HG02943 (cell line): ENCODE data around the gene HAAO.

Experiments used
- ATAC-seq: cut with Tn5 transposase; IDR thresholded peaks from one replicate; pipeline ENCODE4 v1.9.1; 2021; ENCODE audit warnings: mild to moderate bottlenecking, low read depth, moderate library complexity; ENCODE audit not compliant: unreplicated experiment

HAAO gene

GRCh38 chr2:42770288-42771131 lies 21.9 kb downstream of the HAAO start:
- no peak for ATAC-seq

- ATAC-seq: no peak
These were observed 22.6 kb downstream of the HAAO start for GRCh38 chr2:42769583-42770287.

- ATAC-seq: no peak
These were observed 23.6 kb downstream of the HAAO start for GRCh38 chr2:42768706-42769256.

GRCh38 chr2:42767899-42768705 lies 24.3 kb downstream of the HAAO start:
- ATAC-seq: no peak

- ATAC-seq: no peak
These were observed 25.1 kb downstream of the HAAO start for GRCh38 chr2:42767080-42767898.

- no peak for ATAC-seq
These were observed 26.7 kb downstream of the HAAO start for GRCh38 chr2:42765686-42766085.

- ATAC-seq: no peak
These were observed 27.5 kb downstream of the HAAO start for GRCh38 chr2:42764901-42765300.

- ATAC-seq: no peak
These were observed 28.3 kb downstream of the HAAO start, which contains the start of gene OXER1 for GRCh38 chr2:42764096-42764495. Gene OXER1, minus strand, starts transcription at chr2:42764135. Its CDS starts 73 bp downstream, at chr2:42764062.

- no peak for ATAC-seq
These were observed 29.3 kb downstream of the HAAO start for GRCh38 chr2:42762823-42763804.

- no peak for ATAC-seq
These were observed 30.2 kb downstream of the HAAO start for GRCh38 chr2:42762155-42762554.

- no peak for ATAC-seq
These were observed 30.8 kb downstream of the HAAO start for GRCh38 chr2:42761554-42761953.

GRCh38 chr2:42758751-42759150 lies 33.6 kb downstream of the HAAO start:
- no peak for ATAC-seq

- ATAC-seq: no peak
These were observed 34.2 kb downstream of the HAAO start for GRCh38 chr2:42757981-42758740.

GRCh38 chr2:42756966-42757513 lies 35.3 kb downstream of the HAAO start:
- ATAC-seq: no peak

- ATAC-seq: no peak
These were observed 36.1 kb downstream of the HAAO start for GRCh38 chr2:42756150-42756775.

GRCh38 chr2:42755191-42755880 lies 37.0 kb downstream of the HAAO start:
- no peak for ATAC-seq

- ATAC-seq: peak; percentile 5
These were observed 37.6 kb downstream of the HAAO start for GRCh38 chr2:42754776-42755140.
